Measurements from ENCODE around the gene SLC66A1.
"Not testable (repeated sequence)": the region's sequence is repeated elsewhere in the genome, so short reads cannot be mapped to it uniquely, and the experiment has no call there.

The SLC66A1 gene

GRCh38 chr1:19311931-19312781 is at the start of gene SLC66A1, which contains the start of gene AKR7A2:
Gene SLC66A1, plus strand, starts transcription at chr1:19312326. Its CDS starts 5,352 bp downstream, at chr1:19317678.
Gene AKR7A2, minus strand, starts transcription at chr1:19312144. Its CDS starts 20 bp downstream, at chr1:19312124.
- DNase-seq = peak; percentile 76 to 98 (median 94)
- intact Hi-C loops (cut with DNase I) = loop anchor here (5.0 kb wide), 1 partner anchor 60 kb away; the partner anchor contains the start of genes EMC1 and MRTO4

DNA sequence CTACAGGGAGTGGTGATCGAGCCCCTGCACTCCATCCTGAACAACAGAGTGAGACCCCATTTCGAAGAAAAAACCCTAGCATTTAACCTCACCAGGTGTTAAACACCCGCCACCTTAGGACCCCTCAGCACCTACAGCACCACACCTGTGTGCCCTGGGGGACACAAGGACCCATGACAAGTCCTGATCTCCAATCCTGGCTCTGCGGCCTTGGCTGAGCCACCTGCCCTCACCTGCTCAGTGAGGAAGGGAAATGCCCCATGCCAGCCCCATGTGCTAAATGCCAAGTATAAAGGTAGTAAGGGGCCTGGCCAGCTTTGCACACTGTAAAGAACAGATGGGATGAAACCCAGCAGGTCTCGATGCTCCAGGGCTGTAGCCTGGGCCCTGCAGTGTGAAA is 49.4 kb upstream of the SLC66A1 start:
- no peak for DNase-seq
- intact Hi-C loops (cut with DNase I) = no loop called here

DNA sequence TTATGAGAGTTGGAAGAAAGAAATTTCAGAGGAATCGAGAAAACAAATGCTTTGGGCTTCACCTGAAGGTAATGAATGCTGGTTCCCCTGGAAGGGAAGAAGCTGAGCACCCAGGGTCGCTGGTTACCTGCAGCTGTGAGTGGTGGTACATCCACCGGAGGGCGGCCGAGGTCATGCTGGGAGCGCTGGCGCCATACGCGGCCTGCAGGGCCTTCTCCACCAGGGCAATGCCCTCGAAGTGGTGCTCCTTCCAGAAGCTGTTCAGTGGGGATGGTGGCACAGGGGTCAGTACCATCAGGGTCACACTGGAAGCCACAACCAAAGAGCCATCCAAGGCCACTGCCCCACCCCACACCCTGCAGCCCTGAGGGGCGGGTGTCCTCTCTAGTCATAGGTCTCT is 43.7 kb upstream of the SLC66A1 start:
- intact Hi-C loops (cut with DNase I) = no loop called here
- DNase-seq = no peak

GRCh38 chr1:19269427-19270342 is 42.4 kb upstream of the SLC66A1 start:
- DNase-seq; intact Hi-C loops (cut with DNase I): not testable (repeated sequence)

GRCh38 chr1:19270343-19270730 is 41.8 kb upstream of the SLC66A1 start:
- DNase-seq; intact Hi-C loops (cut with DNase I): not testable (repeated sequence)

- intact Hi-C loops (cut with DNase I) = no loop called here
- DNase-seq = no peak
These were observed 40.1 kb upstream of the SLC66A1 start for GRCh38 chr1:19272064-19272463.

GRCh38 chr1:19273106-19273843 is 38.9 kb upstream of the SLC66A1 start:
- intact Hi-C loops (cut with DNase I) = no loop called here
- DNase-seq = no peak

DNA sequence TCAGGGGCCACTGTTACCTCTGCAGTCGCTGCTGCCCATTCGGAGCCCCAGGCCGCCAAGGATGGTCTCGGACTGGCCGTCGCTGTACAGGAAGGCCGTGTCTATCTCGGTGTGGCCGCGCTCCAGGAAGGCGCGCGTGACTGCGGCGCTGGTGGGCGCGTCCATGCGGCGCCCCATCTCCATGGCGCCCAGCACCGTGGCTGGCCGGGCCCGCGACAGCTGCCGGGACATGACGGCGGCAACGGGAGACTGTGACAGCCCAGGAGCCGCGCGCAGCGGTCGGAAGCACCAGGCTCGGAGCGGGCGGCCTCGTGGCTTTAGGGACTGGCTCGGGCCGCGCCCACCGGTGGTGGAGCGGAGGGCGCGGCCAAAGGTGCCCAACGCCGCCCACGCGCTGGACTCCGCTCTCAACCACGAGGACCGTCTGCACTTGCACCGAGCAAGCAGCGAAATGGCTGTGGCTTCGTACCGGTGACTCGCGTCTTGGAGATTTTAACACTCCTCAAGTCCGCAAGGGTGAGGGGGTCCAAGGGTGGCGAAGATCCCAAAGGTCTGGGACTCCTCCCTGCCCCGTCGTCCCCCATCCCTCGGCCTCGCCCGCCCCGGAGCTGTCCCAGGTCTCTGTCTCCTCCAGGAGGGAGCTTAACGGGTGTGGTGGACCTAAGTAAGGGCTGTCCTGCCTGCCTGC is 38.1 kb upstream of the SLC66A1 start:
- intact Hi-C loops (cut with DNase I); DNase-seq: not testable (repeated sequence)

- no peak for DNase-seq
- intact Hi-C loops (cut with DNase I) = no loop called here
These were observed 37.5 kb upstream of the SLC66A1 start for GRCh38 chr1:19274636-19275035.

DNA sequence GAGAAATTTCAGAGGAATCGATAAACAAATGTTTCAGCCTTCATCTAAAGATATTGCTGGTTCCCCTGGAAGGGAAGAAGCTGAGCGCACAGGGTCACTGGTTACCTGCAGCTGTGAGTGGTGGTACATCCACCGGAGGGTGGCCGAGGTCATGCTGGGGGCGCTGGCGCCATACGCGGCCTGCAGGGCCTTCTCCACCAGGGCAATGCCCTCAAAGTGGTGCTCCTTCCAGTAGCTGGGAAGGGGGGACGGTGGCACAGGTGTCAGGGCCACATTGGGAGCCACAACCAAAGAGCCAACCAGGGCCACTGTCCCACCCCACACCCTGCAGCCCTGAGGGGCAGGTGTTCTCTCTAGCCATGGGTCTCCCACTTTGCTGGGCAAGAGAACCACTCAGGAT is 28.2 kb upstream of the SLC66A1 start:
- intact Hi-C loops (cut with DNase I) = no loop called here
- DNase-seq = no peak

- intact Hi-C loops (cut with DNase I) = no loop called here
- DNase-seq = no peak
These were observed 27.2 kb upstream of the SLC66A1 start for GRCh38 chr1:19284881-19285280.

DNA sequence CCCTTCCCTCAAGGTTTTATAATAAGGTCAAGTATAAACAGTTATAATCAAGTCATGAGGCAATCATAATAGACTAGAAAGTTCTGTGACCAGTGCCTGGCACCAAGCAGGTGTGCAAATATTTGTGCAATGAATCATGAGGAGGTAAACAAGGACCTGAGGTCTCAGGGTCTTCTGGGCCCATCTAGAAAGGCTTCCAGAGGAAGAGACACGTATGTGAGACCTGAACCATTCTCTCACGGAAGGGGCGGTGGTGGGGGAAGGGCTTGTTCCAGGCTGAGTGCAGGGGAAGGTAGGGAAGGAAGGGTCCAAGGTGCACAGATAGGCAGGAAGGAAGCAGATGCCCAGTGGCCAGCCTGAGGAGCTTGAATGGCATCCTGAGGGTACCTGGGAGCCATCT is 26.8 kb upstream of the SLC66A1 start:
- DNase-seq; intact Hi-C loops (cut with DNase I): not testable (repeated sequence)

DNA sequence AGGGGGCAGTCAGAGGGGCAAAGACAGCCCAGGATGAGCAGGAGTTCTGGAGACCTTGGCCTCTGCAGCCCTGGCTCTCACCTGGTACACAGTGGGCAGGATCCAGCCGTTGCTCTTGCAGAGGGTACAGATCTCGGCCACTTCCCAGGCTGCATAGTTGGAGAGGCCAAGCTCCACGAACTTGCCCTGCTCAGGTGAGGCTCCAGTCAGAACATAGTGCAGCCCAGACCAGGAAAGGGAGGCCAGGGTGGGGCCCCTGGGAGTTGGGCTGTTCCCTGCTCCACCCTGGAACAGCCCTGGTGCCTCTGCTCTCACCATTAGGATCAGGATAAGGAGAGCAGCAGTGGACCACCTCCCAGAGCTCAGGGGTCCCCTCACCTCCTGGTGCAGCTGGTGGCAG is 26.3 kb upstream of the SLC66A1 start:
- DNase-seq; intact Hi-C loops (cut with DNase I): not testable (repeated sequence)

- DNase-seq = no peak
- intact Hi-C loops (cut with DNase I) = no loop called here
These were observed 24.5 kb upstream of the SLC66A1 start for GRCh38 chr1:19287436-19288185.

GRCh38 chr1:19288324-19289241 is 23.5 kb upstream of the SLC66A1 start, which contains the start of gene AKR7A3:
Gene AKR7A3, minus strand, starts transcription at chr1:19288770. Its CDS starts 61 bp downstream, at chr1:19288709.
- intact Hi-C loops (cut with DNase I) = not testable (repeated sequence)
- DNase-seq = peak in 30 of 42 donors; percentile 8 to 65 (median 36)

DNA sequence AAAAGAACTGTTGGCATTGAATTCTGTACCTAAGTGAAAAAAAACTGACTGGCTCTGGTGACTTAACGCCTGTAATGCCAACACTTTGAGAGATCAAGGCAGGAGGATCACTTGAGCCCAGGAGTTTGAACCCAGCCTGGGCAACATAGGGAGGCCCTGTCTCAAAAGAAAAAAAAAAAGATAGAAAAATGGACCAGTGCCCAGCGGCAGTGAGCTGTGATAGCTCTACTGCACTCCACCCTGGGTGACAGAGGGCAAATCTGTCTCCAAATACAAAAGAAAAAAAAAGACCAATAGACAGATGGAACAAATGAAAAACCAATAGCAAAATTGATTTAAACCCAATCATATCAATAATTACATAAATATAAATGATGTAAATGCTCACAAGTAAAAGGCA is 22.9 kb upstream of the SLC66A1 start:
- no peak for DNase-seq
- intact Hi-C loops (cut with DNase I) = no loop called here

GRCh38 chr1:19294638-19295037 is 17.5 kb upstream of the SLC66A1 start:
- DNase-seq = no peak
- intact Hi-C loops (cut with DNase I) = no loop called here
